MCF 10A (cell line): ENCODE measurements around the gene AOC1. TPM values are rescaled to one million over a fixed set of nuclear protein-coding genes. Genes with fewer than 3 reads are reported as not detected.
"Not testable (repeated sequence)": the region's sequence is repeated elsewhere in the genome, so short reads cannot be mapped to it uniquely, and the experiment has no call there.

Source experiments
- BruUV-seq: library from RNA; stranded (reverse); fragments of 400-500 nt; replicated peaks from 2 replicates; lab custom pipeline; 2021; lab: Mats Ljungman, UMichigan
- CTCF ChIA-PET: fragments of 300-600 bp; sonication (Branson Sonifier 250); formaldehyde crosslinking; extraction: SDS; loops from one replicate; lab custom pipeline; 2021; ENCODE audit warnings: antibody characterized with exemption, inconsistent platforms; lab: Yijun Ruan, JAX
- POLR2A ChIA-PET: fragments of 300-600, 350-650 bp; sonication (Branson Sonifier 250); formaldehyde crosslinking; extraction: SDS; loops from one replicate; lab custom pipeline; 2020; ENCODE audit warnings: antibody characterized with exemption, inconsistent platforms; lab: Yijun Ruan, JAX
- DNase-seq: peaks from one replicate; pipeline ENCODE4 v3.0.0-alpha.2; 2018; ENCODE audit not compliant: unreplicated experiment
- H3K27ac Mint-ChIP-seq: one replicate; pipeline ENCODE4 v1.8.0; 2022; ENCODE audit warnings: mild to moderate bottlenecking, low read depth, mixed read lengths; ENCODE audit not compliant: unreplicated experiment
- H3K27me3 Mint-ChIP-seq: one replicate; pipeline ENCODE4 v1.8.0; 2022; ENCODE audit warnings: mixed read lengths; ENCODE audit not compliant: insufficient read depth, unreplicated experiment
- H3K36me3 Mint-ChIP-seq: one replicate; pipeline ENCODE4 v1.8.0; 2022; ENCODE audit warnings: mild to moderate bottlenecking, moderate library complexity, mixed read lengths; ENCODE audit not compliant: insufficient read depth, unreplicated experiment
- H3K4me1 Mint-ChIP-seq: one replicate; pipeline ENCODE4 v1.8.0; 2022; ENCODE audit warnings: mixed read lengths; ENCODE audit not compliant: insufficient read depth, unreplicated experiment
- H3K4me3 Mint-ChIP-seq: one replicate; pipeline ENCODE4 v1.8.0; 2022; ENCODE audit warnings: mild to moderate bottlenecking, moderate library complexity, mixed read lengths; ENCODE audit not compliant: unreplicated experiment
- H3K9me3 Mint-ChIP-seq: one replicate; pipeline ENCODE4 v1.8.0; 2022; ENCODE audit warnings: mixed read lengths; ENCODE audit not compliant: unreplicated experiment
- intact Hi-C: fragments of 100-400 bp; cut with micrococcal nuclease; formaldehyde crosslinking; loops from 2 replicates; pipeline ENCODE4 v1.14.1; 2022
- total RNA-seq: library from RNA; stranded (reverse); gene quantifications from 2 replicates; pipeline ENCODE4 v1.2.3, GENCODE V29; 2022
- TF ChIP-seq, protein P1 (sequence below): fragments of 200-600 bp; IDR thresholded peaks from one replicate; pipeline ENCODE4 v1.8.0; 2022; ENCODE audit warnings: antibody characterized with exemption, mild to moderate bottlenecking; ENCODE audit not compliant: unreplicated experiment

AOC1 gene
- total RNA-seq, 1 experiment from 2014 or later = 0.23 TPM

- no TSS peak for BruUV-seq
- H3K36me3 Mint-ChIP-seq = peaks cover 7% of the 10 kb centered on the region
- intact Hi-C loops = no loop called here
- ChIA-PET POLR2A (interaction anchor here (0.6 to 1.7 kb wide), 4 partner anchors 22 to 80 kb away, joined by 3 to 4 read pairs (median 4); no protein-coding TSS in a partner anchor), CTCF (interaction anchor here (0.6 to 2.3 kb wide), 11 partner anchors 9 to 114 kb away, joined by 3 to 11 read pairs (median 3); no protein-coding TSS in a partner anchor)
- no peak for DNase-seq
- no peaks in the 10 kb centered on the region for H3K27me3 Mint-ChIP-seq
- H3K27ac Mint-ChIP-seq = peak overlapping the region; percentile 60
- TF ChIP-seq, protein P1, sequence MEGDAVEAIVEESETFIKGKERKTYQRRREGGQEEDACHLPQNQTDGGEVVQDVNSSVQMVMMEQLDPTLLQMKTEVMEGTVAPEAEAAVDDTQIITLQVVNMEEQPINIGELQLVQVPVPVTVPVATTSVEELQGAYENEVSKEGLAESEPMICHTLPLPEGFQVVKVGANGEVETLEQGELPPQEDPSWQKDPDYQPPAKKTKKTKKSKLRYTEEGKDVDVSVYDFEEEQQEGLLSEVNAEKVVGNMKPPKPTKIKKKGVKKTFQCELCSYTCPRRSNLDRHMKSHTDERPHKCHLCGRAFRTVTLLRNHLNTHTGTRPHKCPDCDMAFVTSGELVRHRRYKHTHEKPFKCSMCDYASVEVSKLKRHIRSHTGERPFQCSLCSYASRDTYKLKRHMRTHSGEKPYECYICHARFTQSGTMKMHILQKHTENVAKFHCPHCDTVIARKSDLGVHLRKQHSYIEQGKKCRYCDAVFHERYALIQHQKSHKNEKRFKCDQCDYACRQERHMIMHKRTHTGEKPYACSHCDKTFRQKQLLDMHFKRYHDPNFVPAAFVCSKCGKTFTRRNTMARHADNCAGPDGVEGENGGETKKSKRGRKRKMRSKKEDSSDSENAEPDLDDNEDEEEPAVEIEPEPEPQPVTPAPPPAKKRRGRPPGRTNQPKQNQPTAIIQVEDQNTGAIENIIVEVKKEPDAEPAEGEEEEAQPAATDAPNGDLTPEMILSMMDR = no peak
- no peak overlapping the region for H3K4me3 Mint-ChIP-seq
- no peaks in the 10 kb centered on the region for H3K9me3 Mint-ChIP-seq
- H3K4me1 Mint-ChIP-seq = peaks cover 26% of the 10 kb centered on the region
These were observed 51.9 kb downstream of the AOC1 start for GRCh38 chr7:150904011-150904909.

DNA sequence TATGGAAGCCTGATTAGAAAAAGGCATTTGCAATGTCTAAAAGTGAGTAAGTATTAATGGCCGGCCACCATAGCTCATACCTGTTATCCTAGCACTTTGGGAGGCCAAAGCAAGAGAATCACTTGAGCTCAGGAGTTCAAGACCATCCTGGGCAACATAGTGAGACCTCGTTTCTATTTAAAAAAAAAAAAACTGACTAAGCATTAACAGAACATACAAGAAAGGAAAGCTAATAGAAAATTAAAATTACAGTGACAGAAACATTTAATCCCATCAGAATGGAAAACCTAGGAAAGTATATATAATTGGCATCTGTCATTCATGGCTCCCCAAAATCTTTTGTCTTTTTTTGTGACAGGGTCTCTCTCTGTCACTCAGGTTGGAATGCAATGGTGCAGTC, 55.9 kb downstream of the AOC1 start:
- no peak for DNase-seq
- H3K27me3 Mint-ChIP-seq = peaks cover 31% of the 10 kb centered on the region
- TF ChIP-seq, protein P1 = no peak
- POLR2A ChIA-PET = no interaction called here
- peaks cover 6% of the 10 kb centered on the region for H3K9me3 Mint-ChIP-seq
- peaks cover 5% of the 10 kb centered on the region for H3K36me3 Mint-ChIP-seq
- CTCF ChIA-PET = interaction anchor here (0.6 to 1.9 kb wide), 7 partner anchors 10 to 503 kb away, joined by 3 to 12 read pairs (median 3); a partner anchor contains a TSS
- no peak overlapping the region for H3K4me3 Mint-ChIP-seq
- intact Hi-C loops = no loop called here
- BruUV-seq = no TSS peak
- no peak overlapping the region for H3K27ac Mint-ChIP-seq
- H3K4me1 Mint-ChIP-seq = peaks cover 15% of the 10 kb centered on the region

GRCh38 chr7:150909200-150909995, 57.1 kb downstream of the AOC1 start:
- peaks cover 6% of the 10 kb centered on the region for H3K9me3 Mint-ChIP-seq
- POLR2A ChIA-PET = no interaction called here
- H3K27ac Mint-ChIP-seq = no peak overlapping the region
- TF ChIP-seq, protein P1 = no peak
- DNase-seq = no peak
- intact Hi-C loops = no loop called here
- no TSS peak for BruUV-seq
- CTCF ChIA-PET = interaction anchor here (0.6 to 1.9 kb wide), 5 partner anchors 11 to 553 kb away, joined by 3 to 12 read pairs (median 3); no protein-coding TSS in a partner anchor
- H3K4me3 Mint-ChIP-seq = no peak overlapping the region
- no peaks in the 10 kb centered on the region for H3K36me3 Mint-ChIP-seq
- H3K4me1 Mint-ChIP-seq = peaks cover 4% of the 10 kb centered on the region
- peaks cover 42% of the 10 kb centered on the region for H3K27me3 Mint-ChIP-seq

GRCh38 chr7:150910305-150910995, 58.1 kb downstream of the AOC1 start:
- H3K9me3 Mint-ChIP-seq, DNase-seq, BruUV-seq, intact Hi-C loops, H3K4me3 Mint-ChIP-seq, H3K4me1 Mint-ChIP-seq, H3K27ac Mint-ChIP-seq, H3K36me3 Mint-ChIP-seq: not testable (repeated sequence)
- H3K27me3 Mint-ChIP-seq = peaks cover 52% of the 10 kb centered on the region
- ChIA-PET POLR2A (interaction anchor here (1.1 kb wide), 1 partner anchor 28 kb away, joined by 3 read pairs; no protein-coding TSS in a partner anchor), CTCF (interaction anchor here (0.6 to 2.0 kb wide), 7 partner anchors 12 to 132 kb away, joined by 3 to 10 read pairs (median 3); no protein-coding TSS in a partner anchor)
